IPS-NIHi7 (cell line): ENCODE measurements around the gene SLCO3A1.
A peak's percentile ranks its signal among the peaks of the same experiment; 100 is the strongest.

Experiments used
- DNase-seq: peaks from one replicate; pipeline ENCODE4 v3.0.0; 2012; ENCODE audit warnings: mixed read lengths; ENCODE audit errors: extremely low spot score

Gene SLCO3A1

GRCh38 chr15:91861223-91861622 lies 7.7 kb downstream of the SLCO3A1 start:
- DNase-seq, result no peak

DNA sequence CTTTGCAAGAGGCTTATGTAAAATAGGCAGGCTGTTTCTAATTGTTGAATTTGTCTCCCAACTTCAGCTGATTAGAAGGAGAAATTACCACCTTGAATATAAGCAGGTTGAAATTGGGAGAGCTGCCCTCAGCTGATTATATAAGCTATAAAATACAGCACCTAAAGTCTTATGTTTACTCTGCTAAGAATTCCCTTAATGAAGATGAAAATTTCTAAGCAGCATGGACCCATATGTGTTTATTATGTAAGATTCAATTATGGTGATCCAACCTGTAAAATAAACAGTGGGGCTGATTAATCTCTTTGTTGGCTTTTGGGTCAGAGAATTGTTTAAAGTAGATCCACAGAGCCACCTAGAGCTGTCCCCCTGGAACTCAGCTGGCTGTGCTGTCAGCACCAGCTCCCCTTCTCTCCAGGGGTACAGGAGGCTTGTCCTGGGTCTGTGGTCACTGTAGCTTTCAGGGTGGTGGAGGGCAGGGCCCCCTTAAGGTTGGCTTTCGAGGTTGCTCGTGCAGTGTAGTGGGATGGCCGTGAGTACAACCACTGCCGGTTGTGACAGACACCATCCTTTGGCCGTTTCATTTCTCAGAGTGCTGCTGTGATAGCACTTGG lies 9.5 kb downstream of the SLCO3A1 start:
- DNase-seq, result no peak

DNA sequence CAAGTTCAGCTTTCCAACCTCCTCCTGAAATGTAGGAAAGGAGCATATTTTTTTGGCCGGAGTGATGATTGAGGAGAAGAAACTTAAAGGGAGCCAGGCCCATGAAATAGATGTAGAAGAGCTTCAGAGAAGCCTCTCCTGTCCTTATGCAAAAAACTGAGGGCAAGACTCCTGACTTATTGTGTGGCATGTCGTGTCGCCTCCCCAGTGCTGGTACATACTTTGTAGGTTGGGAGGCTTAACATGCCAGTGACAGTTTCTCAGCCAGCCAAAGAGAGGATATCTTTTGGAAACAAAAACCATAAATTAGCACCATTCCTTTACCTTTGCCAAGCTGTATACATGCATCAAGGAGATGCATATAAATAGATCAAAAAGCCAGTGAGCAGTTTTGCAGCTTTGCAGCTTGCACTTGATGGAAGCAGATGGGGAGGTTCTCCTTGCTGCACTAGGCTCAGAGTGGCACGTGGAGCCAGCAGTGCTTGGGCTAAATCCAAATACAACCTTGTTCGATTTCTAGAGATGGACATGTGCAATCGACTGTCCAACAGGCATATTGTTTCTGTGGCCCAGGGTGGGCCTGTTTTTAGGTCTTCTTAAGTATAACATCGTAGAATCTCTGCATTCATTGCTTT lies 10.2 kb downstream of the SLCO3A1 start:
- DNase-seq, result no peak

- no peak for DNase-seq
Observed at GRCh38 chr15:91864664-91865063, 11.2 kb downstream of the SLCO3A1 start.

DNA sequence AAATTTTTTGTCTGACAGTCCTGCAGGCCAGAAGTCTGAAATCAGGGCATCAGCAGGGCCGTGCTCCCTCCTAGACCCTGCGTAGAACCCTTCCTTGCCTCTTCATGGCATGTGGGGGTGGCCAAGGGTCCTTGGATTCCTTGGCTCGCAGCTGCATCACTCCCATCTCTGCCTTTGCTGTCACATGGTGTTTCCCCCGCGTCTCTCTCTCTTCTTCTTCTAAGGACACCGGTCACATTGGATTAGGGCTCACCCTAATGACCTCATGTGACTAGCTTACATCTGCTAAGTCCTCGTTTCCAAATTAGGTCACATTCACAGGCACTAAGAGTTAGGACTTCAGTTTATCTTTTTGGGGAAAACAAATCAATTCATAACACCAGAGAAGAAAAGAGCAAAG lies 12.0 kb downstream of the SLCO3A1 start:
- DNase-seq, result no peak

GRCh38 chr15:91865950-91866349 lies 12.4 kb downstream of the SLCO3A1 start:
- DNase-seq, result no peak

- DNase-seq, result no peak
Observed at GRCh38 chr15:91866371-91866905, 12.9 kb downstream of the SLCO3A1 start.

GRCh38 chr15:91866971-91867372 lies 13.5 kb downstream of the SLCO3A1 start:
- no peak for DNase-seq

GRCh38 chr15:91867581-91868026 lies 14.1 kb downstream of the SLCO3A1 start:
- DNase-seq, result peak; percentile 63

DNA sequence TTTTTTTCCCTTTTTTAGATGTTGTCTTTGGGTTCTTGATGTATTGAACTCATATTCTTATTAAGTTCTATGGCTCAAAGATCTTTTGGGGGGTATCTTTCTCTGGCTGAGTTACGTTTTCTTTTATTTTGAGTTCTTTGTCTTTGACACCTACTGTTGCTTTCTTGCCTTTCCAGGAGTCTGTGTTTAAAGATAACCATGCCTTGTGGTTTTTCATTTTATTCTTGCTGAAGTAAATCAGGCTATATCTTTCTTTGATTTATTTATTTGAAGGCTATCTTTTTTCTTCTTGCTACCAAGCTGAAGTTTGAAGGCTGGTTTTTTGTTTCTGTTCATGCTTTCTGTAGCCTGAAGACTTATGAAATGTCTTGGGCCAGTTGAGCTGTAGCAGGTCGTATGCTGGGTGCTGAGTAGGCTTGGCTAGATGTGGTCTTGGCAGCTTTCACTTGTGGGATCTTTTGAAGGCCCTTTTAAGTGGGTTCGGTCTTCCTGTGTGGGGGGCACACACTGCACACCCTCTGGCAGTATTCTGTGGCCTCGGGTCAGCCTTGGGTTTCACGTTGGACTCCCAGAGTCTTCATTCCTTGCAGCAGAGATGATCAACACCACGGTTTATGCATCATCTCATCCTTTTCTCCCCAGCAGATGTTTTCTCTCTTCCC lies 17.5 kb downstream of the SLCO3A1 start:
- DNase-seq, result no peak

- DNase-seq, result no peak
Observed at GRCh38 chr15:91871837-91872236, 18.3 kb downstream of the SLCO3A1 start.

DNA sequence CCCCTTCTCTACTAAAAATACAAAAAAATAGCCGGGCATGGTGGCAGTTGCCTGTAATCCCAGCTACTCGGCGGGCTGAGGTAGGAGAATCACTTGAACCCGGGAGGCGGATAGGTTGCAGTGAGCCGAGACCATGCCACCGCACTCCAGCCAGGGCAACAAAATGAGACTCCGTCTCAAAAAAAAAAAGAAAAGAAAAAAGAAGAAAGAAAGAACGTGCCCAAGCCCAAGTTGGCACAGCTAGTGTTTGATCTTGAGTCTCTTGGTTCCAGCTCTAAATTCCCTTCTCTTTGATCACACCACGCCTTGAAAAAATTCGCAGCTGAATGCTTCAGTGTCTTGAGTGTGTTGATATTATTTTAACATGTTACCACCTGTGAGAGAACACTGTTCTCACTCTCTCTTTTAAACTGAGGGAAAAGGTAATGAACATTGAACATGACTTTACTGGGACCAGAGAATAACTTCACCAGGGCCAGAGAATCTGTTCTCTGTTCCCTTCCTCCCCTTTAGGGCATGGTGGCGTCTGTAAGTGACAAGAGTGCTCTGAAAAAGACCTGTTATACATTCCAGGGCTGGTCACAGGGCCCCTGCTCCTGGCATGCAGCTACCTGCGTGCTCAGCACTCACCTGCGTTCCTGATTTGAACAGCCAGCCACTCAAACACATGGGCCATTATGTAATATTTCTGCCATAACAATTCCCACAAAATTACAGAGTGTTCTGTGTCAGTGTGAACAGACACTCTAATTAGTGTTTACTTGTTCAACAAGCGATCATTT lies 19.0 kb downstream of the SLCO3A1 start:
- no peak for DNase-seq

DNA sequence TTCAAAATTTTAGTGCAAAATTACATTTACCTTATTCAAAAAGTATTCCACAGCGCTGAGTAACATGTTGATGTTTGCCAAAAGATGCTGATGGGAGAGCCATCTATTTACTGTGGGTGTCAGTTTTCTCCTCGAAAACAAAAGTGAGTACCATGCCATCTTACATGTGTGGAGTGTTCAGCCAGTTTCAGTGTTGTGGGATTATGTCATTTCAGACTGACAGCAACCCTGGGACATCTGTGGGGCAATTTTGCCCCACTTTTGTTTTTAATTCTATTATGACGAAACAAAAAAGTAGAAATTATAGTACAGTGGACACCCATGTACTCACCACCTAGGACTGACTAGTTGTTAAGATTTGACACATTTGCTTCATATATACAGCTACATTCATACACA lies 19.6 kb downstream of the SLCO3A1 start:
- no peak for DNase-seq

GRCh38 chr15:91874171-91874570 lies 20.7 kb downstream of the SLCO3A1 start:
- no peak for DNase-seq

DNA sequence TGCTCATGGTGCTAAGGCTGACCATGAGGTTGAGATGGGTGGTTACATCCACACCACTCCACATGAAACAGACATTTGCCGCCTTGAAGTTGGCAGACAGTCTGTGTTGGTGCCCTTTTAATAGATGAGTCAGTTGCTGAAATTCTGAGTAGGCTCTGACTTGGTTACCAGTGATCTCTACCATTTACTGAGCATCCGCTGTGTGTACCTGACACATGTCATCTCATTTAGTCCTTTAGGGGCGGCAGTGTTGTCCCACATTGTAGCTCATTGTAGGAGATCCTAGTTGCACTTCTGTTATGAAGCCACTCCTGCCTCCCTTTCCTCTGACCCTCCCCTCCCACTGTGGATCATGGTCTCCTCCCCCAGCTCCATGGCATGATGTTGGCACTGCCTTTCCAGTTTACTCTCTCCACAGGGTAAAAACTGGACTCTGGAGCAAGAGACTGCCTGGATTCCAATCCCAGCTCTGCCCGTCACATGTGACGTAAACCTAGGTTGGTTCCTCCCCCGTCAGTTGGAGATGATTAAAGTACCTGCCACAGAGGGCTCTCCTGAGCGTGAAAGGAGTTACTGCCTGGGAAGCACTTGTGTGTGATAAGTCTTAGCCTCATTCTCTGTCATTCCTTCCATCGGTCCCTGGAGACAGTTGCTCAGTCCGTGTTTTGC lies 21.6 kb downstream of the SLCO3A1 start:
- DNase-seq, result no peak

DNA sequence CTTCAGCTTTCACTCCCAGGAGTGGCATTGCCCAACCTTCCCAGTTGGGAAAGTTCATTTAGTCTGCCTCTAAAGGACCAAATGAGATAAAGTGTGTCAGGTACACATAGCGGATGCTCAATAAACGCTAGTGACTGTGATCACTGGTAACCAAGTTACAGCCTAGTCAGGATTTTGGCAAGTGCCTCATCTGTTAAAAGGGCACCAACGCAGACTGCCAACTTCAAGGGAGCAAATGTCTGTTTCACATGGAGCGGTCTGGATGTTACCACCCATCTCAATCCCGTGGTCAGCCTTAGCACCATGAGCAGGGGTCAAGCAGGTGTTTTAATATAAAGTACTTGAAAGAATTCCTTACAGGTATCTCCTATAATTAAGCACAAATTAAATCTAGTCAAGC lies 22.7 kb downstream of the SLCO3A1 start:
- DNase-seq, result no peak

- DNase-seq, result no peak
Observed at GRCh38 chr15:91878319-91878870, 24.9 kb downstream of the SLCO3A1 start.

DNA sequence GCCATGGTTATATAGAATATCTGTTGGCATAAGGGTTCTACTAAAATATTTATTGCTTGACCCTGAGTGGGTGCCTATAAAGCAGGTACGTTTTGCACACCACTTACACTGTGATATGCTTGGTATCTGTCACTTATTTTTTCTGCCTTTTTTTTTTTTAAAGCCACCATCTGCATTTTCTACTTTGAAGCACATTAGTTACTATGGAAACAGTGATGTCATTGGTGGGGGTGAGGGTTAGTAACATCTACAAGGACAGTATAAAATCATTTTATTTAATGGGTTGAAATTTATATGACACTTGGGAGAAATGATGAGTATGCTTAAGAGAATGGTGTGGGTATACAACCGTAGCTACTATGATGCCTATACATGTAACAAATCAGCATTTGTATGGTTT lies 25.6 kb downstream of the SLCO3A1 start:
- DNase-seq, result no peak

DNA sequence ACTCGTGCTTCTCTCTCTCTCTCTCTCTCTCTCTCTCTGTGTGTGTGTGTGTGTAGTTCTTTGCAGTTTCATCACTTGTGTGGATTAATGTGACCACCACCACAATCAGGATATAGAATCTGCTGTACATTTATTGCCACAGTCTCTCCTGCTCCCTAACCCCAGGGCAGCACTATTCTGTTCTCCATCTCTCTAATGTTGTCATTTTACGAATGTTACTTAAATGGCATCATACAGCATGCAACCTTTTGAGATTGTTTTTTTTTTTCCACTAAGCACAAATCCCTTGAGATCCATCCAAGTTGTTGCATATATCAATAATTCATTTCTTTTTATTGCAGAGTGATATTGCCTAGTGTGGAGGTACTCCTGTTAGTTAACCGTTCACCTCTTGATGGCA lies 26.9 kb downstream of the SLCO3A1 start:
- DNase-seq, result no peak

DNA sequence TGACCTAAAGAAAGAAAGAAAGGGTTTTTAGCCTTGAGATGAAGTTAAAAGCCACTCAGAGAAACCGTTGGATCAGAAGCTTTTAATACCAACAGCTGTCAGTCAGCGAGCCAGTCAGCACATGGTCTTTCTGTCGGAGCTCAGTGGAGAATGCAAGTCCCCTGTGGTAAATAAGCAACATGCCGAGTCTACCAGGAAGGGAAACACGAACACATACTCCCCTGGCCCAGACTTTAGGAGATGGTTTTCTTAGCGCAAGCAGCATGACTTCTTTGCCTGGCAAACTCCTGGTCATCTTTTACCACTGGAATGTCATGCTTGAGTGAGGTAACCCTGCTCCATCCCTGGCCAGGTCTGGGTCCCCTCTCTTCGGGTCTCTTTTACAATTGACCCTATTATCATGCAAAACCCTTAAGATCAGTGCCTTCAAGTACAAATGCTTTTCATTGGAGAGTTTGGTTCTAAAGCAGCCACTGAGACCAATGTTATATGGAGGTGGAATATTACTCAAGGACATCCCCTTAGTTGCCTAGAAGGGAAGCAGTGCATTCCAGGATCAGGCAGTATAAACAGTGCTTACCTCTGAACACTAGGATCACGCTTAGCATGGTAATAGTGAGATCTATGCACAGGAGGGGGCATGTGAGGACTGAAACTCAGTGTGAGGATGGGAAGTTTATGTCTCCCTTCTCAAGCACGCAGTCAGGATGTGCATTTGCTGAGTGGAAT lies 28.2 kb downstream of the SLCO3A1 start:
- DNase-seq, result peak; percentile 34
